Measurements from ENCODE around the gene SSC5D.
A peak's percentile ranks its signal among the peaks of the same experiment; 100 is the strongest.

The SSC5D gene

DNA sequence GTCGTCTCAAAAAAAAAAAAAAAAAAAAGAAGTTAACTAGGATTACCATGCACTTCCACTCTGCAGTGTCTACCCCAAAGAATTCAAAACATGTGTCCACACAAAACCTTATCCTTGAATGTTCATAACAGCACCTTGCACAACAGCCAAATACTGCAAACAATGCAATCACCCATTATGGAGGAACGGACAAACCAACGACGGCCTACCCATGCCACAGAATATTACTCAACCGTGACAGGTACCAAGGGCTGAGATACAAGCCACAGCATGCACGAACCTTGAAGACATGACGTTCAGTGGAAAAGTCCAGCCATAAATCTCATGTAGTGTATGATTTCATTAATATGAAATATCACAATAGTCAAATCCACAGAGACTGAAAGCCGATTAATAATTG lies 42.2 kb upstream of the SSC5D start (continued):
- TF ChIP-seq ZNF624 (tag by site-specific recombination; IDR thresholded peaks at IDR 0.05), result no peak

DNA sequence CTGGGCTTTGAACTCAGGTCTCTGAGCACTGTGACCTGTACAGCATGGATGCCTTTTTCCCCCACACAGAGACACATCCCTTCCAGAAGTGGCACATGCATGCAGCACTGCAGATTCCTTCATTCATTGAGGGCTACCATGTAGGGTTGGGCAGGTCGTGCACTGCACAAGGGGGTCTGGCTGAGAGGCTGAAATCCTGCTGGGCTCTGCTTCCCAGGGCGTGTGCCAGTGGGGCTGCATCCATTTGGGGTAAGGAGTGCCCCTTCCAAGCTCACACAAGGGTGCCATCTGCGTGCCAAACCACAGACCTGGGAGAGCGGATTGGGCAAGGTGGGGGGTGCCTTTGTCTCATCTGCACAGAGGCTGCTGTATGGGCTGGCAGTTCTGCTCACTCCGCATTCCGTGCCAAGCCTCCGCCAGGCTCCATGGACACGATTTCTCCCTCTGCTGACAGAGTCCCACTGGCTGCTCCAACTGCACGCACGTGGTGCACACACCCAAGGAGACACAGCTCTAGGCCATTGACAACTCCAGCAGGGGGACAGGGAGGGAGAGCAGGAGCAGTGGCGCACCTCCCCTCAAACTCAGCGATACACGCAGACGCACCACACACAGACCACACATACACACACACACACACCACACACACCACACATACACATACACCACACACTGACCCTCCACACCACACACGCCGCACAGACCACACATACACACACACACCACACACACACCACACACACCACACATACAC lies 40.6 kb upstream of the SSC5D start:
- H3K27ac ChIP-seq (ENCODE audit: extremely low read depth, low read depth, low read length), result no peak overlapping the region
- H3K4me3 ChIP-seq (ENCODE audit: low read depth, low read length), result no peak overlapping the region
- no peaks in the 10 kb centered on the region for H3K4me1 ChIP-seq (ENCODE audit: control insufficient read depth, insufficient read depth, low read length)
- H3K36me3 ChIP-seq (ENCODE audit: control insufficient read depth in 2 of 2, insufficient read depth in 1 of 2, low read length in 2 of 2), result no peaks in the 10 kb centered on the region
- no peaks in the 10 kb centered on the region for H3K9me3 ChIP-seq (ENCODE audit: control insufficient read depth, insufficient read depth, low read depth, low read length)
- ChIA-PET POLR2A (interaction anchor here (1.0 kb wide), 1 partner anchor 14 kb away, joined by 4 read pairs; no protein-coding TSS in a partner anchor), CTCF (interaction anchor here (0.5 to 1.2 kb wide), 2 partner anchors 28 to 307 kb away, joined by 3 read pairs; no protein-coding TSS in a partner anchor)
- TF ChIP-seq ZNF121 (tag by site-specific recombination; IDR thresholded peaks at IDR 0.05) (peak; percentile 59), ZBTB8A (tag by site-specific recombination; IDR thresholded peaks at IDR 0.05) (peak; percentile 65), ZNF785 (tag by site-specific recombination; IDR thresholded peaks at IDR 0.05) (peak; percentile 23; the same call in 1 of the 2 replicates), ZBTB7A (tag by site-specific recombination; IDR thresholded peaks at IDR 0.05; ENCODE audit: low read depth) (peak; percentile 21; the same call in 1 of the 2 replicates), ZNF600 (tag by site-specific recombination; IDR thresholded peaks at IDR 0.05) (peak; percentile 57), ZNF175 (tag by site-specific recombination; IDR thresholded peaks at IDR 0.05) (no peak), ZSCAN16 (tag by site-specific recombination; IDR thresholded peaks at IDR 0.05) (no peak), GLI4 (tag by site-specific recombination; IDR thresholded peaks at IDR 0.05) (peak; percentile 21; the same call in 1 of the 2 replicates), SP7 (tag by site-specific recombination; IDR thresholded peaks at IDR 0.05) (0 out of 2 replicates have a peak, but pooled peaks have one; percentile 32), KLF1 (tag by site-specific recombination; IDR thresholded peaks at IDR 0.05) (peak; percentile 68)
- TF ChIP-seq, protein P1, sequence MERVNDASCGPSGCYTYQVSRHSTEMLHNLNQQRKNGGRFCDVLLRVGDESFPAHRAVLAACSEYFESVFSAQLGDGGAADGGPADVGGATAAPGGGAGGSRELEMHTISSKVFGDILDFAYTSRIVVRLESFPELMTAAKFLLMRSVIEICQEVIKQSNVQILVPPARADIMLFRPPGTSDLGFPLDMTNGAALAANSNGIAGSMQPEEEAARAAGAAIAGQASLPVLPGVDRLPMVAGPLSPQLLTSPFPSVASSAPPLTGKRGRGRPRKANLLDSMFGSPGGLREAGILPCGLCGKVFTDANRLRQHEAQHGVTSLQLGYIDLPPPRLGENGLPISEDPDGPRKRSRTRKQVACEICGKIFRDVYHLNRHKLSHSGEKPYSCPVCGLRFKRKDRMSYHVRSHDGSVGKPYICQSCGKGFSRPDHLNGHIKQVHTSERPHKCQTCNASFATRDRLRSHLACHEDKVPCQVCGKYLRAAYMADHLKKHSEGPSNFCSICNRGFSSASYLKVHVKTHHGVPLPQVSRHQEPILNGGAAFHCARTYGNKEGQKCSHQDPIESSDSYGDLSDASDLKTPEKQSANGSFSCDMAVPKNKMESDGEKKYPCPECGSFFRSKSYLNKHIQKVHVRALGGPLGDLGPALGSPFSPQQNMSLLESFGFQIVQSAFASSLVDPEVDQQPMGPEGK (tag by site-specific recombination; IDR thresholded peaks at IDR 0.05), result peak; percentile 75
- TF ChIP-seq, protein P2, sequence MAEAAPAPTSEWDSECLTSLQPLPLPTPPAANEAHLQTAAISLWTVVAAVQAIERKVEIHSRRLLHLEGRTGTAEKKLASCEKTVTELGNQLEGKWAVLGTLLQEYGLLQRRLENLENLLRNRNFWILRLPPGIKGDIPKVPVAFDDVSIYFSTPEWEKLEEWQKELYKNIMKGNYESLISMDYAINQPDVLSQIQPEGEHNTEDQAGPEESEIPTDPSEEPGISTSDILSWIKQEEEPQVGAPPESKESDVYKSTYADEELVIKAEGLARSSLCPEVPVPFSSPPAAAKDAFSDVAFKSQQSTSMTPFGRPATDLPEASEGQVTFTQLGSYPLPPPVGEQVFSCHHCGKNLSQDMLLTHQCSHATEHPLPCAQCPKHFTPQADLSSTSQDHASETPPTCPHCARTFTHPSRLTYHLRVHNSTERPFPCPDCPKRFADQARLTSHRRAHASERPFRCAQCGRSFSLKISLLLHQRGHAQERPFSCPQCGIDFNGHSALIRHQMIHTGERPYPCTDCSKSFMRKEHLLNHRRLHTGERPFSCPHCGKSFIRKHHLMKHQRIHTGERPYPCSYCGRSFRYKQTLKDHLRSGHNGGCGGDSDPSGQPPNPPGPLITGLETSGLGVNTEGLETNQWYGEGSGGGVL (tag by site-specific recombination; IDR thresholded peaks at IDR 0.05), result peak; percentile 57; the same call in 1 of the 2 replicates
- TF ChIP-seq, protein P3, sequence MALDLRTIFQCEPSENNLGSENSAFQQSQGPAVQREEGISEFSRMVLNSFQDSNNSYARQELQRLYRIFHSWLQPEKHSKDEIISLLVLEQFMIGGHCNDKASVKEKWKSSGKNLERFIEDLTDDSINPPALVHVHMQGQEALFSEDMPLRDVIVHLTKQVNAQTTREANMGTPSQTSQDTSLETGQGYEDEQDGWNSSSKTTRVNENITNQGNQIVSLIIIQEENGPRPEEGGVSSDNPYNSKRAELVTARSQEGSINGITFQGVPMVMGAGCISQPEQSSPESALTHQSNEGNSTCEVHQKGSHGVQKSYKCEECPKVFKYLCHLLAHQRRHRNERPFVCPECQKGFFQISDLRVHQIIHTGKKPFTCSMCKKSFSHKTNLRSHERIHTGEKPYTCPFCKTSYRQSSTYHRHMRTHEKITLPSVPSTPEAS (tag by site-specific recombination; IDR thresholded peaks at IDR 0.05), result peak; percentile 67; the same call in 1 of the 2 replicates
- TF ChIP-seq, protein P4, sequence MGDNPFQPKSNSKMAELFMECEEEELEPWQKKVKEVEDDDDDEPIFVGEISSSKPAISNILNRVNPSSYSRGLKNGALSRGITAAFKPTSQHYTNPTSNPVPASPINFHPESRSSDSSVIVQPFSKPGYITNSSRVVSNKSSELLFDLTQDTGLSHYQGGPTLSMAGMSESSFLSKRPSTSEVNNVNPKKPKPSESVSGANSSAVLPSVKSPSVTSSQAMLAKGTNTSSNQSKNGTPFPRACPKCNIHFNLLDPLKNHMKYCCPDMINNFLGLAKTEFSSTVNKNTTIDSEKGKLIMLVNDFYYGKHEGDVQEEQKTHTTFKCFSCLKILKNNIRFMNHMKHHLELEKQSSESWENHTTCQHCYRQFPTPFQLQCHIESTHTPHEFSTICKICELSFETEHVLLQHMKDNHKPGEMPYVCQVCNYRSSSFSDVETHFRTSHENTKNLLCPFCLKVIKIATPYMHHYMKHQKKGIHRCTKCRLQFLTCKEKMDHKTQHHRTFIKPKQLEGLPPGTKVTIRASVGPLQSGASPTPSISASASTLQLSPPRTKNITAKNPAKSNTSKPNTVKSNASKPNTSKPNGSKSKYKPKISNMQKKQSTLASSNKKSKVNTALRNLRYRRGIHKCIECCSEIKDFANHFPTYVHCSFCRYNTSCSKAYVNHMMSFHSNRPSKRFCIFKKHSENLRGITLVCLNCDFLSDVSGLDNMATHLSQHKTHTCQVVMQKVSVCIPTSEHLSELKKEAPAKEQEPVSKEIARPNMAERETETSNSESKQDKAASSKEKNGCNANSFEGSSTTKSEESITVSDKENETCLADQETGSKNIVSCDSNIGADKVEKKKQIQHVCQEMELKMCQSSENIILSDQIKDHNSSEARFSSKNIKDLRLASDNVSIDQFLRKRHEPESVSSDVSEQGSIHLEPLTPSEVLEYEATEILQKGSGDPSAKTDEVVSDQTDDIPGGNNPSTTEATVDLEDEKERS (tag by site-specific recombination; IDR thresholded peaks at IDR 0.05), result peak; percentile 76; the same call in 1 of the 2 replicates
- TF ChIP-seq, protein P5, sequence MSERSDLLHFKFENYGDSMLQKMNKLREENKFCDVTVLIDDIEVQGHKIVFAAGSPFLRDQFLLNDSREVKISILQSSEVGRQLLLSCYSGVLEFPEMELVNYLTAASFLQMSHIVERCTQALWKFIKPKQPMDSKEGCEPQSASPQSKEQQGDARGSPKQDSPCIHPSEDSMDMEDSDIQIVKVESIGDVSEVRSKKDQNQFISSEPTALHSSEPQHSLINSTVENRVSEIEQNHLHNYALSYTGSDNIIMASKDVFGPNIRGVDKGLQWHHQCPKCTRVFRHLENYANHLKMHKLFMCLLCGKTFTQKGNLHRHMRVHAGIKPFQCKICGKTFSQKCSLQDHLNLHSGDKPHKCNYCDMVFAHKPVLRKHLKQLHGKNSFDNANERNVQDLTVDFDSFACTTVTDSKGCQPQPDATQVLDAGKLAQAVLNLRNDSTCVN (tag by site-specific recombination; optimal IDR thresholded peaks at IDR 0.05), result peak; percentile 19
- TF ChIP-seq, protein P6, sequence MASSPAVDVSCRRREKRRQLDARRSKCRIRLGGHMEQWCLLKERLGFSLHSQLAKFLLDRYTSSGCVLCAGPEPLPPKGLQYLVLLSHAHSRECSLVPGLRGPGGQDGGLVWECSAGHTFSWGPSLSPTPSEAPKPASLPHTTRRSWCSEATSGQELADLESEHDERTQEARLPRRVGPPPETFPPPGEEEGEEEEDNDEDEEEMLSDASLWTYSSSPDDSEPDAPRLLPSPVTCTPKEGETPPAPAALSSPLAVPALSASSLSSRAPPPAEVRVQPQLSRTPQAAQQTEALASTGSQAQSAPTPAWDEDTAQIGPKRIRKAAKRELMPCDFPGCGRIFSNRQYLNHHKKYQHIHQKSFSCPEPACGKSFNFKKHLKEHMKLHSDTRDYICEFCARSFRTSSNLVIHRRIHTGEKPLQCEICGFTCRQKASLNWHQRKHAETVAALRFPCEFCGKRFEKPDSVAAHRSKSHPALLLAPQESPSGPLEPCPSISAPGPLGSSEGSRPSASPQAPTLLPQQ (tag by site-specific recombination; IDR thresholded peaks at IDR 0.05), result 0 out of 2 replicates have a peak, but pooled peaks have one; percentile 35
- TF ChIP-seq, protein P7, sequence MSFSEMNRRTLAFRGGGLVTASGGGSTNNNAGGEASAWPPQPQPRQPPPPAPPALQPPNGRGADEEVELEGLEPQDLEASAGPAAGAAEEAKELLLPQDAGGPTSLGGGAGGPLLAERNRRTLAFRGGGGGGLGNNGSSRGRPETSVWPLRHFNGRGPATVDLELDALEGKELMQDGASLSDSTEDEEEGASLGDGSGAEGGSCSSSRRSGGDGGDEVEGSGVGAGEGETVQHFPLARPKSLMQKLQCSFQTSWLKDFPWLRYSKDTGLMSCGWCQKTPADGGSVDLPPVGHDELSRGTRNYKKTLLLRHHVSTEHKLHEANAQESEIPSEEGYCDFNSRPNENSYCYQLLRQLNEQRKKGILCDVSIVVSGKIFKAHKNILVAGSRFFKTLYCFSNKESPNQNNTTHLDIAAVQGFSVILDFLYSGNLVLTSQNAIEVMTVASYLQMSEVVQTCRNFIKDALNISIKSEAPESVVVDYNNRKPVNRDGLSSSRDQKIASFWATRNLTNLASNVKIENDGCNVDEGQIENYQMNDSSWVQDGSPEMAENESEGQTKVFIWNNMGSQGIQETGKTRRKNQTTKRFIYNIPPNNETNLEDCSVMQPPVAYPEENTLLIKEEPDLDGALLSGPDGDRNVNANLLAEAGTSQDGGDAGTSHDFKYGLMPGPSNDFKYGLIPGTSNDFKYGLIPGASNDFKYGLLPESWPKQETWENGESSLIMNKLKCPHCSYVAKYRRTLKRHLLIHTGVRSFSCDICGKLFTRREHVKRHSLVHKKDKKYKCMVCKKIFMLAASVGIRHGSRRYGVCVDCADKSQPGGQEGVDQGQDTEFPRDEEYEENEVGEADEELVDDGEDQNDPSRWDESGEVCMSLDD (tag by site-specific recombination; IDR thresholded peaks at IDR 0.05), result peak; percentile 68; the same call in 1 of the 2 replicates
